Astrocyte (in vitro differentiated cells and primary cell): ENCODE results near the gene ZNF112.

ENCODE experiments used
- EZH2 ChIP-seq: IDR thresholded peaks from 2 replicates; pipeline ENCODE4 v1.6.1; 2012; ENCODE audit warnings: mild to moderate bottlenecking, low read length, inconsistent platforms; ENCODE audit not compliant: insufficient read depth
- TF ChIP-seq, protein P1 (sequence below): IDR thresholded peaks from 2 replicates; pipeline ENCODE4 v1.5.1; 2011; ENCODE audit warnings: low read depth, mild to moderate bottlenecking, inconsistent platforms, low read length, moderate library complexity; ENCODE audit not compliant: insufficient read depth

DNA sequence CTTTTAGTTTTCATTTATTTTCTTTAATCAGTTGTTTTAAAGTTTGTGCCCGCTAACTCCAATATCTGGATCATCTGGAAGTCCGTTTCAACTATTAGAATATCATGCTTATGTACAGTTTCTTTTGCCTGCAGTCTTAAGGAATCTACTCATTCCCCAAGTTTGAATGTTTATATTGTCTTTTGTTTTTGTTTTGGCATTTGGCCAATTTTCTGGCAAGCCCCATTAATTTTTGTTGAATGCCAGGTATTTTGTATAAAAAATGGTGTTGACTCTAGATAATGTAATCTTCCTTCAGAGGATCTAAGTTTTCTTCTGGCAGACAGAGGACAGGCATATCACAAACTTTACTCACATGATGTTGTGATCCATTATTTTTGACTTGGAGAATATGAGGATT lies 40.6 kb downstream of the ZNF112 start:
- TF ChIP-seq, protein P1, sequence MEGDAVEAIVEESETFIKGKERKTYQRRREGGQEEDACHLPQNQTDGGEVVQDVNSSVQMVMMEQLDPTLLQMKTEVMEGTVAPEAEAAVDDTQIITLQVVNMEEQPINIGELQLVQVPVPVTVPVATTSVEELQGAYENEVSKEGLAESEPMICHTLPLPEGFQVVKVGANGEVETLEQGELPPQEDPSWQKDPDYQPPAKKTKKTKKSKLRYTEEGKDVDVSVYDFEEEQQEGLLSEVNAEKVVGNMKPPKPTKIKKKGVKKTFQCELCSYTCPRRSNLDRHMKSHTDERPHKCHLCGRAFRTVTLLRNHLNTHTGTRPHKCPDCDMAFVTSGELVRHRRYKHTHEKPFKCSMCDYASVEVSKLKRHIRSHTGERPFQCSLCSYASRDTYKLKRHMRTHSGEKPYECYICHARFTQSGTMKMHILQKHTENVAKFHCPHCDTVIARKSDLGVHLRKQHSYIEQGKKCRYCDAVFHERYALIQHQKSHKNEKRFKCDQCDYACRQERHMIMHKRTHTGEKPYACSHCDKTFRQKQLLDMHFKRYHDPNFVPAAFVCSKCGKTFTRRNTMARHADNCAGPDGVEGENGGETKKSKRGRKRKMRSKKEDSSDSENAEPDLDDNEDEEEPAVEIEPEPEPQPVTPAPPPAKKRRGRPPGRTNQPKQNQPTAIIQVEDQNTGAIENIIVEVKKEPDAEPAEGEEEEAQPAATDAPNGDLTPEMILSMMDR = no peak
- TF ChIP-seq EZH2 = no peak
